ENCODE results near the gene PRXL2A.

- no peak for TF ChIP-seq POLR2AphosphoS5 (IDR thresholded peaks at IDR 0.05)
- TF ChIP-seq EP300 (IDR thresholded peaks at IDR 0.05; ENCODE audit: low read depth): no peak
- no peak for TF ChIP-seq CTCF (IDR thresholded peaks at IDR 0.05)
These were observed 34.5 kb downstream of the PRXL2A start for GRCh38 chr10:80442879-80443278.
